ACC112 (cell line): ENCODE data around the gene NOTCH1.

Experiments used
- H2AFZ ChIP-seq: fragments of 200-600 bp; sonication (generic); one replicate; pipeline ENCODE4 v1.6.0; 2017; ENCODE audit warnings: antibody characterized with exemption, low read length; ENCODE audit not compliant: unreplicated experiment
- H3K27ac ChIP-seq: fragments of 200-600 bp; sonication (generic); 2 replicates; pipeline ENCODE4 v1.5.1; 2014; ENCODE audit warnings: low read depth, mild to moderate bottlenecking, antibody characterized with exemption, low read length, moderate library complexity
- H3K27me3 ChIP-seq: fragments of 200-600 bp; sonication (generic); 2 replicates; pipeline ENCODE4 v1.6.1; 2014; ENCODE audit warnings: mild to moderate bottlenecking, antibody characterized with exemption, low read length, moderate library complexity, mixed read lengths; ENCODE audit not compliant: insufficient read depth
- H3K36me3 ChIP-seq: fragments of 200-600 bp; sonication (generic); 2 replicates; pipeline ENCODE4 v1.6.1; 2016; ENCODE audit warnings: mild to moderate bottlenecking, antibody characterized with exemption, low read length, moderate library complexity, mixed read lengths; ENCODE audit not compliant: insufficient read depth
- H3K4me1 ChIP-seq: fragments of 200-600 bp; sonication (generic); one replicate; pipeline ENCODE4 v1.6.1; 2016; ENCODE audit warnings: low read length, mixed read lengths; ENCODE audit not compliant: insufficient read depth, unreplicated experiment, control insufficient read depth
- H3K4me3 ChIP-seq: fragments of 200-600 bp; sonication (generic); 2 replicates; pipeline ENCODE4 v1.5.1; 2014; ENCODE audit warnings: mild to moderate bottlenecking, low read depth, low read length
- H3K79me2 ChIP-seq: fragments of 200-600 bp; sonication (generic); one replicate; pipeline ENCODE4 v1.6.0; 2016; ENCODE audit warnings: low read length; ENCODE audit not compliant: control insufficient read depth, unreplicated experiment, insufficient read depth

The NOTCH1 gene

GRCh38 chr9:136485049-136486045 is 60.5 kb downstream of the NOTCH1 start:
- H3K4me1 ChIP-seq: peaks cover 14% of the 10 kb centered on the region
- no peak overlapping the region for H3K27ac ChIP-seq
- no peak overlapping the region for H3K4me3 ChIP-seq
- H3K27me3 ChIP-seq: no peaks in the 10 kb centered on the region
- no peak overlapping the region for H2AFZ ChIP-seq
- peaks cover 22% of the 10 kb centered on the region for H3K79me2 ChIP-seq
- H3K36me3 ChIP-seq: no peaks in the 10 kb centered on the region

- Histone ChIP-seq H3K4me1 (peaks cover 14% of the 10 kb centered on the region), H3K4me3 (peak overlapping the region; percentile 80), H3K27ac (peak overlapping the region; percentile 92; the same call in 1 of the 2 replicates), H3K36me3 (no peaks in the 10 kb centered on the region), H3K27me3 (no peaks in the 10 kb centered on the region), H3K79me2 (peaks cover 32% of the 10 kb centered on the region), H2AFZ (peak overlapping the region; percentile 90)
These were observed 61.4 kb downstream of the NOTCH1 start for GRCh38 chr9:136484153-136485048.

GRCh38 chr9:136483589-136484152 is 62.2 kb downstream of the NOTCH1 start:
- Histone ChIP-seq H3K27me3 (no peaks in the 10 kb centered on the region), H2AFZ (peak overlapping the region; percentile 90), H3K4me1 (peaks cover 14% of the 10 kb centered on the region), H3K4me3 (peak overlapping the region; percentile 80), H3K36me3 (no peaks in the 10 kb centered on the region), H3K79me2 (peaks cover 39% of the 10 kb centered on the region), H3K27ac (peak overlapping the region; percentile 92)

- Histone ChIP-seq H3K27me3 (no peaks in the 10 kb centered on the region), H3K36me3 (no peaks in the 10 kb centered on the region), H3K27ac (peak within 1 kb of the TSS; percentile 97), H2AFZ (peak within 1 kb of the TSS; percentile 90), H3K4me1 (peaks cover 14% of the 10 kb centered on the region), H3K4me3 (peak within 1 kb of the TSS; percentile 85), H3K79me2 (peaks cover 46% of the 10 kb centered on the region)
These were observed 62.9 kb downstream of the NOTCH1 start, which contains the start of gene SEC16A for GRCh38 chr9:136482793-136483588. Gene SEC16A (minus strand): TSS chr9:136483040. CDS start chr9:136477615, 5,425 bp downstream.

- Histone ChIP-seq H3K36me3 (peaks cover 3% of the 10 kb centered on the region), H2AFZ (no peak overlapping the region), H3K27ac (peak overlapping the region; percentile 97), H3K4me1 (peaks cover 14% of the 10 kb centered on the region), H3K27me3 (no peaks in the 10 kb centered on the region), H3K4me3 (peak overlapping the region; percentile 85), H3K79me2 (peaks cover 54% of the 10 kb centered on the region)
These were observed 63.6 kb downstream of the NOTCH1 start for GRCh38 chr9:136482046-136482792.

- no peaks in the 10 kb centered on the region for H3K27me3 ChIP-seq
- H3K79me2 ChIP-seq: peaks cover 60% of the 10 kb centered on the region
- H3K4me3 ChIP-seq: peak overlapping the region; percentile 85
- no peak overlapping the region for H2AFZ ChIP-seq
- peaks cover 9% of the 10 kb centered on the region for H3K36me3 ChIP-seq
- H3K4me1 ChIP-seq: peaks cover 14% of the 10 kb centered on the region
- peak overlapping the region; percentile 97 for H3K27ac ChIP-seq
These were observed 64.3 kb downstream of the NOTCH1 start for GRCh38 chr9:136481558-136481957.

GRCh38 chr9:136476369-136477150 is 69.3 kb downstream of the NOTCH1 start:
- Histone ChIP-seq H2AFZ (no peak overlapping the region), H3K4me1 (peaks cover 3% of the 10 kb centered on the region), H3K79me2 (peaks cover 96% of the 10 kb centered on the region), H3K4me3 (no peak overlapping the region), H3K27me3 (no peaks in the 10 kb centered on the region), H3K36me3 (peaks cover 39% of the 10 kb centered on the region), H3K27ac (no peak overlapping the region)

- Histone ChIP-seq H2AFZ (no peak overlapping the region), H3K27me3 (no peaks in the 10 kb centered on the region), H3K79me2 (peaks cover 94% of the 10 kb centered on the region), H3K4me3 (no peak overlapping the region), H3K36me3 (peaks cover 39% of the 10 kb centered on the region), H3K27ac (no peak overlapping the region), H3K4me1 (no peaks in the 10 kb centered on the region)
These were observed 70.6 kb downstream of the NOTCH1 start for GRCh38 chr9:136474974-136475865.
